H9 (cell line): Measurements from ENCODE around the gene NXN. TPM values are rescaled to one million over a fixed set of nuclear protein-coding genes. Genes with fewer than 3 reads are reported as not detected.
"Not testable (repeated sequence)": the region's sequence is repeated elsewhere in the genome, so short reads cannot be mapped to it uniquely, and the experiment has no call there.

Source experiments
- DNase-seq: peaks from one replicate; pipeline ENCODE4 v3.0.0-alpha.2; 2017
- H2AFZ ChIP-seq: one replicate; pipeline ENCODE4 v1.6.1; 2013; ENCODE audit warnings: mild to moderate bottlenecking, low read length, control low read depth, moderate library complexity
- H2AK5ac ChIP-seq: 2 replicates; pipeline ENCODE4 v1.6.1; 2013; ENCODE audit warnings: low read length, control low read depth, mixed read lengths; ENCODE audit not compliant: insufficient read length
- H2BK120ac ChIP-seq: one replicate; pipeline ENCODE4 v1.6.1; 2013; ENCODE audit warnings: low read depth, mild to moderate bottlenecking, low read length, control low read depth, inconsistent platforms; ENCODE audit not compliant: poor library complexity, severe bottlenecking
- H2BK12ac ChIP-seq: 2 replicates; pipeline ENCODE4 v1.6.1; 2013; ENCODE audit warnings: low read length, control low read depth, mixed read lengths, low read depth; ENCODE audit not compliant: insufficient read length
- H2BK15ac ChIP-seq: 2 replicates; pipeline ENCODE4 v1.6.1; 2013; ENCODE audit warnings: low read depth, low read length, control low read depth
- H2BK20ac ChIP-seq: one replicate; pipeline ENCODE4 v1.6.1; 2013; ENCODE audit warnings: low read depth, mild to moderate bottlenecking, low read length, control low read depth, inconsistent platforms; ENCODE audit not compliant: poor library complexity, severe bottlenecking
- H2BK5ac ChIP-seq: 2 replicates; pipeline ENCODE4 v1.6.1; 2013; ENCODE audit warnings: low read length, control low read depth, mixed read lengths; ENCODE audit not compliant: insufficient read length
- H3K14ac ChIP-seq: 2 replicates; pipeline ENCODE4 v1.6.1; 2013; ENCODE audit warnings: low read length, control low read depth; ENCODE audit not compliant: insufficient read depth
- H3K18ac ChIP-seq: 2 replicates; pipeline ENCODE4 v1.6.1; 2013; ENCODE audit warnings: low read depth, mild to moderate bottlenecking, mixed read lengths, low read length, control low read depth; ENCODE audit not compliant: insufficient read length
- H3K23ac ChIP-seq: 2 replicates; pipeline ENCODE4 v1.6.1; 2013; ENCODE audit warnings: low read length, control low read depth, mixed read lengths, low read depth; ENCODE audit not compliant: insufficient read length
- H3K23me2 ChIP-seq: 2 replicates; pipeline ENCODE4 v1.6.1; 2013; ENCODE audit warnings: low read depth, mild to moderate bottlenecking, mixed read lengths, low read length, control low read depth; ENCODE audit not compliant: insufficient read length, poor library complexity, severe bottlenecking
- H3K27ac ChIP-seq: 2 replicates; pipeline ENCODE4 v1.5.1; 2013; ENCODE audit warnings: low read length, control low read depth, mixed read lengths, low read depth; ENCODE audit not compliant: insufficient read length
- H3K27me3 ChIP-seq: 2 replicates; pipeline ENCODE4 v1.6.1; 2013; ENCODE audit warnings: low read length, control low read depth, inconsistent platforms; ENCODE audit not compliant: insufficient read depth
- H3K4ac ChIP-seq: 2 replicates; pipeline ENCODE4 v1.6.1; 2013; ENCODE audit warnings: low read depth, mild to moderate bottlenecking, control low read depth, inconsistent platforms, low read length, moderate library complexity
- H3K4me1 ChIP-seq: 2 replicates; pipeline ENCODE4 v1.6.1; 2013; ENCODE audit warnings: low read length, control low read depth, inconsistent platforms; ENCODE audit not compliant: insufficient read depth
- H3K4me2 ChIP-seq: 2 replicates; pipeline ENCODE4 v1.6.1; 2013; ENCODE audit warnings: low read length, control low read depth, mixed read lengths; ENCODE audit not compliant: insufficient read length, insufficient read depth
- H3K56ac ChIP-seq: 2 replicates; pipeline ENCODE4 v1.6.1; 2013; ENCODE audit warnings: low read depth, mild to moderate bottlenecking, mixed read lengths, low read length, control low read depth; ENCODE audit not compliant: insufficient read length
- H3K79me1 ChIP-seq: 2 replicates; pipeline ENCODE4 v1.6.1; 2013; ENCODE audit warnings: low read depth, mild to moderate bottlenecking, moderate library complexity, low read length, control low read depth, inconsistent platforms; ENCODE audit not compliant: insufficient read depth, poor library complexity, severe bottlenecking
- H3K79me2 ChIP-seq: 2 replicates; pipeline ENCODE4 v1.6.1; 2013; ENCODE audit warnings: low read length, control low read depth, inconsistent platforms; ENCODE audit not compliant: insufficient read depth
- H3K9ac ChIP-seq: 2 replicates; pipeline ENCODE4 v1.6.1; 2013; ENCODE audit warnings: low read length, control low read depth, mixed read lengths; ENCODE audit not compliant: insufficient read length; ENCODE audit errors: extremely low read depth
- H3K9me3 ChIP-seq: one replicate; pipeline ENCODE4 v1.6.1; 2013; ENCODE audit warnings: low read depth, low read length, inconsistent platforms; ENCODE audit not compliant: control insufficient read depth
- H3T11ph ChIP-seq: one replicate; pipeline ENCODE4 v1.6.1; 2013; ENCODE audit warnings: mild to moderate bottlenecking, low read length, control low read depth, inconsistent platforms
- H4K20me1 ChIP-seq: one replicate; pipeline ENCODE4 v1.6.1; 2013; ENCODE audit not compliant: control insufficient read depth, insufficient read length, insufficient read depth
- H4K5ac ChIP-seq: 2 replicates; pipeline ENCODE4 v1.6.1; 2013; ENCODE audit warnings: low read depth, mild to moderate bottlenecking, mixed read lengths, low read length, control low read depth; ENCODE audit not compliant: insufficient read length
- H4K8ac ChIP-seq: replicated peaks from 2 replicates; pipeline ENCODE4 v1.6.1; 2013; ENCODE audit warnings: low read length, control low read depth, mixed read lengths, low read depth; ENCODE audit not compliant: insufficient read length
- H4K91ac ChIP-seq: 2 replicates; pipeline ENCODE4 v1.6.1; 2013; ENCODE audit warnings: low read depth, mild to moderate bottlenecking, moderate library complexity, mixed read lengths, low read length, control low read depth; ENCODE audit not compliant: insufficient read length
- H3K27ac Mint-ChIP-seq, 3 experiments: 2 replicates in 2 of 3; 3 replicates in 1 of 3; pipeline ENCODE4 v1.8.0; 2020 to 2021; ENCODE audit warnings: mixed read lengths in 3 of 3, mild to moderate bottlenecking in 1 of 3, moderate library complexity in 1 of 3
- H3K27me3 Mint-ChIP-seq: 2 replicates; pipeline ENCODE4 v1.8.0; 2021; ENCODE audit warnings: low read depth, mild to moderate bottlenecking, moderate library complexity, mixed read lengths
- H3K36me3 Mint-ChIP-seq, 3 experiments: 2 replicates in 2 of 3; 3 replicates in 1 of 3; pipeline ENCODE4 v1.8.0; 2020 to 2021; ENCODE audit warnings: low read depth in 3 of 3, mixed read lengths in 3 of 3; ENCODE audit not compliant: insufficient read depth in 1 of 3
- H3K4me1 Mint-ChIP-seq, 2 experiments: 2 replicates each; pipeline ENCODE4 v1.8.0; 2020; ENCODE audit warnings: mixed read lengths in 2 of 2
- H3K4me3 Mint-ChIP-seq, 2 experiments: 2 replicates in 1 of 2; 3 replicates in 1 of 2; pipeline ENCODE4 v1.8.0; 2020 to 2021; ENCODE audit warnings: mild to moderate bottlenecking in 2 of 2, mixed read lengths in 2 of 2, moderate library complexity in 1 of 2
- H3K9me3 Mint-ChIP-seq, 2 experiments: 2 replicates in 1 of 2; 3 replicates in 1 of 2; pipeline ENCODE4 v1.8.0; 2020; ENCODE audit warnings: mild to moderate bottlenecking in 2 of 2, mixed read lengths in 2 of 2, moderate library complexity in 1 of 2
- CTCF ChIP-seq: fragments of 200-600 bp; sonication (generic); conservative IDR thresholded peaks from 3 replicates; pipeline ENCODE4 v1.8.0; 2021; ENCODE audit warnings: antibody characterized with exemption, mild to moderate bottlenecking
- WGBS: extraction: QIAGEN DNeasy Blood & Tissue Kit; methylation state at CpG from one replicate; pipeline ENCODE4 v1.1.7; 2013; ENCODE audit warnings: missing lambda C conversion rate, low lambda C conversion rate, mixed read lengths; ENCODE audit not compliant: insufficient read length; ENCODE audit errors: extremely low coverage; 5-methylcytosine and 5-hydroxymethylcytosine counted together
- total RNA-seq: library from RNA; stranded (reverse); gene quantifications from 2 replicates; pipeline ENCODE4 v1.2.1, GENCODE V29; 2021

The NXN gene
- total RNA-seq, 1 experiment from 2014 or later: 93.6 TPM

DNA sequence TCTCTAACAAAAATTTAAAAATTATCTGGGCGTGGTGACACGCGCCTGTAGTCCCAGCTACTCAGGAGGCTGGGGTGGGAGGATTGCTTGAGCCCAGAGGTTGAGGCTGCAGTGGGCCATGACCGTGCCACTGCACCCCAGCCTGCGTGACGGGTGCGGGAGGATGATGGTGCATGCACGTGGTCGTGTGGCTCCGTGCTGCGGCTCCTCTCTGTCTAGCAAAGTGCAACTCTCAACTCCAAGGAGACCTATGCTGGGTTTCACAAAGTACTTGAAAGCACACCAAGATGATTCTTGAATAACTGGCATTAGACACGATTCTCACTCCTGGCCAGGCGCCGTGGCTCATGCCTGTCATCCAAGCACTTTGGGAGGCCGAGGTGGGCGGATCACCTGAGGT is 25.8 kb downstream of the NXN start:
- H3T11ph ChIP-seq: no peak overlapping the region
- no peak overlapping the region for H3K27ac ChIP-seq
- H3K4me2 ChIP-seq: no peak overlapping the region
- TF ChIP-seq CTCF: no peak
- H2AK5ac ChIP-seq: no peak overlapping the region
- H4K20me1 ChIP-seq: no peaks in the 10 kb centered on the region
- H3K27ac Mint-ChIP-seq: peak overlapping the region in 2 of 3 experiments; percentile 88 to 89; a peak in 3 of 7 replicates
- H3K9me3 Mint-ChIP-seq: no peaks in the 10 kb centered on the region
- H3K23me2 ChIP-seq: peaks cover 3% of the 10 kb centered on the region
- peaks cover 35 to 44% of the 10 kb centered on the region in 2 experiments for H3K4me1 Mint-ChIP-seq
- H3K14ac ChIP-seq: no peak overlapping the region
- no peaks in the 10 kb centered on the region for H3K27me3 ChIP-seq
- no peak overlapping the region for H2BK12ac ChIP-seq
- no peak overlapping the region for H4K91ac ChIP-seq
- no peaks in the 10 kb centered on the region for H3K27me3 Mint-ChIP-seq
- no CpG with 5 or more reads among the region's 16 CpGs for WGBS
- H2BK20ac ChIP-seq: no peak overlapping the region
- no peak overlapping the region for H3K56ac ChIP-seq
- H3K4me3 Mint-ChIP-seq: no peak overlapping the region
- no peak overlapping the region for H2AFZ ChIP-seq
- H4K8ac ChIP-seq: no peak overlapping the region
- H3K4ac ChIP-seq: no peak overlapping the region
- no peak overlapping the region for H2BK120ac ChIP-seq
- H3K23ac ChIP-seq: no peak overlapping the region
- H3K4me1 ChIP-seq: peaks cover 5% of the 10 kb centered on the region; the same call in 1 of the 2 replicates
- H3K9ac ChIP-seq: no peak overlapping the region
- peaks cover 2% of the 10 kb centered on the region; the same call in 1 of the 2 replicates for H3K79me2 ChIP-seq
- H2BK5ac ChIP-seq: no peak overlapping the region
- no peak for DNase-seq
- H3K79me1 ChIP-seq: peaks cover 3% of the 10 kb centered on the region
- no peaks in the 10 kb centered on the region for H3K9me3 ChIP-seq
- peaks cover 12 to 24% (median 21%) of the 10 kb centered on the region in 3 experiments for H3K36me3 Mint-ChIP-seq
- H2BK15ac ChIP-seq: no peak overlapping the region
- H4K5ac ChIP-seq: no peak overlapping the region
- no peak overlapping the region for H3K18ac ChIP-seq

GRCh38 chr17:952592-952991 is 27.0 kb downstream of the NXN start:
- H3K4ac ChIP-seq, H4K8ac ChIP-seq, H3K9me3 Mint-ChIP-seq, H3K23ac ChIP-seq, H3K9ac ChIP-seq, H3K27ac ChIP-seq, H3K14ac ChIP-seq, H4K91ac ChIP-seq, H3K18ac ChIP-seq, H2BK5ac ChIP-seq, H4K20me1 ChIP-seq, H2BK20ac ChIP-seq, H3K4me3 Mint-ChIP-seq, H3T11ph ChIP-seq, H3K79me1 ChIP-seq, H3K9me3 ChIP-seq, H2BK120ac ChIP-seq, H3K4me2 ChIP-seq, H3K27me3 ChIP-seq, H3K27me3 Mint-ChIP-seq, H3K79me2 ChIP-seq, H3K56ac ChIP-seq, H2AFZ ChIP-seq, DNase-seq, H2BK12ac ChIP-seq, H2BK15ac ChIP-seq, H4K5ac ChIP-seq, H3K23me2 ChIP-seq, H3K4me1 ChIP-seq, H2AK5ac ChIP-seq: not testable (repeated sequence)
- Mint-ChIP-seq H3K36me3 (peaks cover 6 to 20% (median 15%) of the 10 kb centered on the region in 3 experiments), H3K4me1 (peaks cover 32 to 43% of the 10 kb centered on the region in 2 experiments), H3K27ac (peak overlapping the region in 1 of 3 experiments; percentile 77; a peak in 1 of 7 replicates)
- WGBS: no CpG with 5 or more reads among the region's 18 CpGs
